Stomach (tissue), 4 donors: ENCODE measurements around the gene GRID2IP.

Source experiments
- EP300 ChIP-seq: sonication (generic); formaldehyde crosslinking; IDR thresholded peaks from one replicate; pipeline ENCODE4 v1.6.1; 2017; ENCODE audit warnings: antibody characterized with exemption
- POLR2A ChIP-seq, 4 donors: fragments of 450-650 bp; IDR thresholded peaks; one replicate each; pipeline ENCODE4 v1.6.1; 2016; ENCODE audit warnings: antibody characterized with exemption in 4 of 4, control low read depth in 2 of 4, mild to moderate bottlenecking in 1 of 4, moderate library complexity in 1 of 4
- TF ChIP-seq, protein P1 (sequence below), 7 experiments: fragments of 450-650 bp in 4 of 7; fragments of 200-600 bp in 3 of 7; sonication (generic) in 3 of 7; IDR thresholded peaks; one replicate each; pipeline ENCODE4 v1.5.1; 2016 to 2019; ENCODE audit warnings: antibody characterized with exemption in 7 of 7, control low read depth in 2 of 7, mild to moderate bottlenecking in 1 of 7

DNA sequence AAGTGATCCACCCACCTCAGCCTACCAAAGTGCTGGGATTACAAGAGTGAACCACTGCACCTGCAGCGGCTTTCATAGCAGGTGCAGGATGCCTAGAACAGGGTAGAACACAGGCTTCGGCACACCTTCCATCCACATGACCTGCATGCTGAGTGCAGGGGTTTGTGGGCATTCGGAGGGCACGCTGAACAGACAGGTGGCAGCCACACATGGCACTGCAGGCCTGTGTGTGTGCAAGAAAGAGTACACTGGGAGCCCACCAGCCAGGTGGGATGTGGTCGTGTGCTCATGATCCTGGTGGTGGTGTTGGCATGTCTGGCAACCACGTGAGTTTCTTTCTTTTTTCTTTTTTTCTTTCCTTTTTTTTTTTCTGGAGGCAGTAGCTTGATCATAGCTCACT, 38.4 kb downstream of the GRID2IP start:
- TF ChIP-seq POLR2A (IDR thresholded peaks at IDR 0.05) (no peak), EP300 (no peak)
- TF ChIP-seq, protein P1, sequence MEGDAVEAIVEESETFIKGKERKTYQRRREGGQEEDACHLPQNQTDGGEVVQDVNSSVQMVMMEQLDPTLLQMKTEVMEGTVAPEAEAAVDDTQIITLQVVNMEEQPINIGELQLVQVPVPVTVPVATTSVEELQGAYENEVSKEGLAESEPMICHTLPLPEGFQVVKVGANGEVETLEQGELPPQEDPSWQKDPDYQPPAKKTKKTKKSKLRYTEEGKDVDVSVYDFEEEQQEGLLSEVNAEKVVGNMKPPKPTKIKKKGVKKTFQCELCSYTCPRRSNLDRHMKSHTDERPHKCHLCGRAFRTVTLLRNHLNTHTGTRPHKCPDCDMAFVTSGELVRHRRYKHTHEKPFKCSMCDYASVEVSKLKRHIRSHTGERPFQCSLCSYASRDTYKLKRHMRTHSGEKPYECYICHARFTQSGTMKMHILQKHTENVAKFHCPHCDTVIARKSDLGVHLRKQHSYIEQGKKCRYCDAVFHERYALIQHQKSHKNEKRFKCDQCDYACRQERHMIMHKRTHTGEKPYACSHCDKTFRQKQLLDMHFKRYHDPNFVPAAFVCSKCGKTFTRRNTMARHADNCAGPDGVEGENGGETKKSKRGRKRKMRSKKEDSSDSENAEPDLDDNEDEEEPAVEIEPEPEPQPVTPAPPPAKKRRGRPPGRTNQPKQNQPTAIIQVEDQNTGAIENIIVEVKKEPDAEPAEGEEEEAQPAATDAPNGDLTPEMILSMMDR (IDR thresholded peaks at IDR 0.05), result no peak
